Measurements from ENCODE around the gene LILRB2. TPM values are rescaled to one million over a fixed set of nuclear protein-coding genes. Genes with fewer than 3 reads are reported as not detected.
"Not testable (repeated sequence)": the region's sequence is repeated elsewhere in the genome, so short reads cannot be mapped to it uniquely, and the experiment has no call there.

The LILRB2 gene
- total RNA-seq, 6 experiments from 2014 or later: not detected

- not testable (repeated sequence) for H3K4me1 Mint-ChIP-seq (ENCODE audit: low read depth); H3K36me3 Mint-ChIP-seq (ENCODE audit: low read depth); H3K4me3 Mint-ChIP-seq; H3K9me3 Mint-ChIP-seq; DNase-seq; H3K27ac Mint-ChIP-seq
- peaks cover 46% of the 10 kb centered on the region for H3K27me3 Mint-ChIP-seq (ENCODE audit: insufficient read depth)
Measured at GRCh38 chr19:54277111-54277615, 3.7 kb downstream of the LILRB2 start.

- H3K27me3 Mint-ChIP-seq (ENCODE audit: insufficient read depth): peaks cover 47% of the 10 kb centered on the region
- H3K36me3 Mint-ChIP-seq (ENCODE audit: low read depth): no peaks in the 10 kb centered on the region
- H3K9me3 Mint-ChIP-seq: no peaks in the 10 kb centered on the region
- no peak overlapping the region for H3K27ac Mint-ChIP-seq
- no peak for TF ChIP-seq CTCF (IDR thresholded peaks at IDR 0.05)
- H3K4me3 Mint-ChIP-seq: no peak overlapping the region
- H3K4me1 Mint-ChIP-seq (ENCODE audit: low read depth): no peaks in the 10 kb centered on the region
- no peak for DNase-seq
Measured at GRCh38 chr19:54275951-54276350, 5.0 kb downstream of the LILRB2 start.

GRCh38 chr19:54274516-54274915 lies 6.4 kb downstream of the LILRB2 start:
- H3K9me3 Mint-ChIP-seq; H3K4me1 Mint-ChIP-seq (ENCODE audit: low read depth); H3K36me3 Mint-ChIP-seq (ENCODE audit: low read depth); H3K27ac Mint-ChIP-seq; DNase-seq; H3K4me3 Mint-ChIP-seq: not testable (repeated sequence)
- peaks cover 40% of the 10 kb centered on the region for H3K27me3 Mint-ChIP-seq (ENCODE audit: insufficient read depth)

- Mint-ChIP-seq H3K4me1 (ENCODE audit: low read depth) (no peaks in the 10 kb centered on the region), H3K9me3 (no peaks in the 10 kb centered on the region), H3K27ac (no peak overlapping the region), H3K4me3 (no peak overlapping the region), H3K36me3 (ENCODE audit: low read depth) (no peaks in the 10 kb centered on the region), H3K27me3 (ENCODE audit: insufficient read depth) (peaks cover 35% of the 10 kb centered on the region)
- no peak for DNase-seq
- TF ChIP-seq CTCF (IDR thresholded peaks at IDR 0.05): no peak
Measured at GRCh38 chr19:54273821-54274220, 7.1 kb downstream of the LILRB2 start.

- H3K9me3 Mint-ChIP-seq; DNase-seq; H3K4me1 Mint-ChIP-seq (ENCODE audit: low read depth); H3K4me3 Mint-ChIP-seq; H3K27ac Mint-ChIP-seq; H3K36me3 Mint-ChIP-seq (ENCODE audit: low read depth): not testable (repeated sequence)
- H3K27me3 Mint-ChIP-seq (ENCODE audit: insufficient read depth): peaks cover 32% of the 10 kb centered on the region
Measured at GRCh38 chr19:54272181-54272580, 8.7 kb downstream of the LILRB2 start.

- H3K27me3 Mint-ChIP-seq (ENCODE audit: insufficient read depth): peaks cover 34% of the 10 kb centered on the region
- H3K36me3 Mint-ChIP-seq (ENCODE audit: low read depth); H3K4me3 Mint-ChIP-seq; H3K9me3 Mint-ChIP-seq; H3K27ac Mint-ChIP-seq; H3K4me1 Mint-ChIP-seq (ENCODE audit: low read depth); DNase-seq: not testable (repeated sequence)
Measured at GRCh38 chr19:54271587-54271986, 9.3 kb downstream of the LILRB2 start.

- Mint-ChIP-seq H3K27me3 (ENCODE audit: insufficient read depth) (peaks cover 32% of the 10 kb centered on the region), H3K4me1 (ENCODE audit: low read depth) (no peaks in the 10 kb centered on the region), H3K9me3 (no peaks in the 10 kb centered on the region), H3K27ac (no peak overlapping the region), H3K4me3 (no peak overlapping the region), H3K36me3 (ENCODE audit: low read depth) (no peaks in the 10 kb centered on the region)
- no peak for DNase-seq
- TF ChIP-seq CTCF (IDR thresholded peaks at IDR 0.05): no peak
Measured at GRCh38 chr19:54271106-54271505, 9.8 kb downstream of the LILRB2 start.

- Mint-ChIP-seq H3K4me3 (no peak overlapping the region), H3K4me1 (ENCODE audit: low read depth) (no peaks in the 10 kb centered on the region), H3K27me3 (ENCODE audit: insufficient read depth) (peaks cover 25% of the 10 kb centered on the region), H3K27ac (no peak overlapping the region), H3K9me3 (no peaks in the 10 kb centered on the region), H3K36me3 (ENCODE audit: low read depth) (no peaks in the 10 kb centered on the region)
- no peak for DNase-seq
- no peak for TF ChIP-seq CTCF (IDR thresholded peaks at IDR 0.05)
Measured at GRCh38 chr19:54268936-54269335, 12.0 kb downstream of the LILRB2 start.

Data from HFFc6 (cell line).